ENCODE data around the gene SERPINA3.

Gene SERPINA3

DNA sequence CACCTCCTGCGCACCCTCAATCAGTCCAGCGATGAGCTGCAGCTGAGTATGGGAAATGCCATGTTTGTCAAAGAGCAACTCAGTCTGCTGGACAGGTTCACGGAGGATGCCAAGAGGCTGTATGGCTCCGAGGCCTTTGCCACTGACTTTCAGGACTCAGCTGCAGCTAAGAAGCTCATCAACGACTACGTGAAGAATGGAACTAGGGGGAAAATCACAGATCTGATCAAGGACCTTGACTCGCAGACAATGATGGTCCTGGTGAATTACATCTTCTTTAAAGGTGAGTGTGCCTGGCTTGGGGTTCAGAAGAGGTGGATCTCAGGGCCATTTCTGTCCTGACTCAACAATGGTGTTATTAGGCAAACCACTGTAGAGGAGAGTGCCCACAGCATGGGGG is 2.6 kb downstream of the SERPINA3 start:
- DNase-seq = no peak

- DNase-seq = no peak
Measured at GRCh38 chr14:94615254-94615653, 3.1 kb downstream of the SERPINA3 start.

DNA sequence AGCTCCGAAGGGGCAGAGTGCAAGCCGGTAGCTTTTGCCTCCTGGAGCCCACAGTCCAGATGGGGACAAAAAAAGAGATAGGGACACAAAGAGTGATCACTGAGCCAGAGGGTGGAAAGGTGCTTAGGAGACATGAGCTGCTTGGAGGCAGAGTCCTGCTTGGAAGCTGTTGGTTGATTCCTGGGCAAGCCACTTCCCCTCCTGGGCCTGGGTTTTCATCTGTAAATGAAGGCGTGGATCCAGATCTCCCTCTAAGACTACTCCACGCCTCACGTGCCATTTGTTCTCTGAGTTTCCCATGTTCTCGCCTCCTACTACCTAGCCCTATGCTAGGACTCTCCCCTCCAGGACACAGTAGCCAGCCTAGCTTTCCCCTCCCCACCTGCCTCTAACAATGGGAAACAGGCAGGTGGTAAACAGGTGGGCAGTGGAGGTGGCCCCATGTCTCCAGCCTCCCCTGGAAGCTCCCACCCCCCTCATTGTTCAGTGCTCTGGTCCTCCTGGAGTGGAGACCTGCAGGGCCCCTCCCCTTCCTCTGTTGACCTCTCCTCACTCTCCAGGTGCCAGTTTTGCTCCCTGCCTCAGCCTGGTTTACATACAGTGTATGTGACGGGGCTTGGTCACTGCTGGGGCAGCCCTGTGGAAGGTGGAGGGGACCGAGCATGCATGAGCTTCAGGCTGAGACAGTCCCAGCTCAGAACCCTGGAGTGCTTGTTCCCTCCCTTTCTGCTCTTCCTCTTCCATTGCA is 3.8 kb downstream of the SERPINA3 start:
- DNase-seq = no peak

GRCh38 chr14:94617366-94617941 is 5.3 kb downstream of the SERPINA3 start:
- DNase-seq = no peak

DNA sequence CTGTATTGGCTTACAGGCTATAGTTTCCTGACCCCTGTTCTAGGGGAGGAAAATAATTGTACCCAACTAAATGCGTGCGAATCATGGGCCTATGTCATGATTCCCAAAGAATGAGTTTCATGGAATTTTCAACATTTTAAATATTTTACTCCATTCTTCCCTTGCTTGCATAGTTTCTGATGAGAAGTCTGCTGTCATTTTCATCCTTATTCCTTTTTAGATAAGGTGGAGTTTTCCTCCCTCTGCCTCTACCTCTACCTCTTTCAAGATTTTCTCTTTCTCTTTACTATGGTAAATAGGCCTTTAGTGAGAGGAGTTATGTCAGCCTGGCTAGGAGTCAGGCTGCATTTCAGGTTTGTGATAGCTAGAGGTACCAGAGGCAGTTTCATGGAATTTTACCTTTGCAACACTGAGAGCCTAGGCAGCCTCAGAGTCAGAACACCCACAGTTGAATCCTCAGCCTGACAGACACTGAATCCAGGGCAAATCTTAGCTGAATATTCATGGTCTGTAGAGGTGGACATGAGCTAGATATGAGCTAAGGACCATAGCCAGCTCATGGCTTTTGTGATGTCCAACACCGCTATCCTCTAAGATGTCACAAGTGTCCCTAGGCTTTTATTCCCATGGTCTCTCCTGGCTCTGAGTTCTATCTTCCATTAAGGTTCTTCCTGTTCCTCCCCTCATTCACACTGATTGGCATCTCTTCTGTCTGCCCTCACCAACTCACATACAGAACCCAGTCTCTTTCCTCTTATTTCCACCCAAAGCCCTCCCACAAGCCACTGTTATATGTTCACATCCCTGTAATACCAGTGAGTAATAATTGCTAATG is 6.0 kb downstream of the SERPINA3 start:
- DNase-seq = no peak

DNA sequence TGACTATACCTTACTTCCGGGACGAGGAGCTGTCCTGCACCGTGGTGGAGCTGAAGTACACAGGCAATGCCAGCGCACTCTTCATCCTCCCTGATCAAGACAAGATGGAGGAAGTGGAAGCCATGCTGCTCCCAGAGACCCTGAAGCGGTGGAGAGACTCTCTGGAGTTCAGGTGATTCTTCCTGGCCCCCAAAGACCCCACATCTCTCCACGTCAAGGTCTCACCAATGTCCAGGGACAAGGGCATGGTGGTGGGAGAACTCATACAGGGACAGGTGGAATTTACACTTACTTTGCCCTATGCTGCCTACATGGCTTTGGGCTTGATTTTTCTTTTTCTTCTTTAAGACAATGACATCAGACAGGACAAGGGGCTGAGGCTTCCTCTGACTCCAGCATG is 7.1 kb downstream of the SERPINA3 start:
- DNase-seq = no peak

GRCh38 chr14:94620597-94620996 is 8.4 kb downstream of the SERPINA3 start:
- DNase-seq = no peak

GRCh38 chr14:94621358-94622134 is 9.4 kb downstream of the SERPINA3 start:
- no peak for DNase-seq

DNA sequence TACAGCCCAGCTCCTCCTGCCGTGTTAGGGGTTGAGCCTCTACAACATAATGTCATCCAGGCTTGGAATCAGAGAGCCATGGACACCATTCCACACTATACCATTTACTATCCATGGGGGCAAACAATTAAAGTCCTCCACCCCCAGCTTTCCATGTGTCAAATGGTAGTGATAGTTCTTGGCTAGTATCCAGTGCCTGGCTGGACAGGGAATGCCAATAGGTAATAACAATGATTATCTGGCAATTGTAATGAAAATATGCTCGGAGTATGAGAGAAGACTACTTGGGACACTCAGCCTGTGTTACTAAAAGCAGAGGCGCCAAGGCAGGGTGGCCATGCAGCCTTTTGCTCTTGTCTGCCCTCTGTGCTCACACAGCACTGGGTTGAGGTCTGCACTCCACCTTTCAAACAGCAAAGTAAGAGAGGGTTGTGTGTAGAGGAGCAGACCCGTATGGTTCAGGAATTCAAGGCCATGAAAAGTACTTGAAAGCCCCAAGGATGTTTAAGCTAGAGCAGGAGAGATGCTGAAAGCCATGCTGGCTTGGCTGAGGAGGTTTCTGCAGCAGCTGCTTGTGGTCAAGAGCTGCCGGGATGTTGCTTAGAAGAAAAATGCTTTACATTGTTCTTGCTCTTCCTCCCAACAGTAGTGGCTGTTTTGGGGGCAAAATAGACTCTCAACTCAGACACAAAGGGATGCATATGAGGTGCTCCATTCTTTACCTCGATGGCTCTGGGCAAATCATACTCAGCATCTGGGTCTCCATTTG is 10.6 kb downstream of the SERPINA3 start:
- no peak for DNase-seq

GRCh38 chr14:94623422-94623809 is 11.2 kb downstream of the SERPINA3 start:
- no peak for DNase-seq

GRCh38 chr14:94623856-94624499 is 11.8 kb downstream of the SERPINA3 start:
- no peak for DNase-seq

DNA sequence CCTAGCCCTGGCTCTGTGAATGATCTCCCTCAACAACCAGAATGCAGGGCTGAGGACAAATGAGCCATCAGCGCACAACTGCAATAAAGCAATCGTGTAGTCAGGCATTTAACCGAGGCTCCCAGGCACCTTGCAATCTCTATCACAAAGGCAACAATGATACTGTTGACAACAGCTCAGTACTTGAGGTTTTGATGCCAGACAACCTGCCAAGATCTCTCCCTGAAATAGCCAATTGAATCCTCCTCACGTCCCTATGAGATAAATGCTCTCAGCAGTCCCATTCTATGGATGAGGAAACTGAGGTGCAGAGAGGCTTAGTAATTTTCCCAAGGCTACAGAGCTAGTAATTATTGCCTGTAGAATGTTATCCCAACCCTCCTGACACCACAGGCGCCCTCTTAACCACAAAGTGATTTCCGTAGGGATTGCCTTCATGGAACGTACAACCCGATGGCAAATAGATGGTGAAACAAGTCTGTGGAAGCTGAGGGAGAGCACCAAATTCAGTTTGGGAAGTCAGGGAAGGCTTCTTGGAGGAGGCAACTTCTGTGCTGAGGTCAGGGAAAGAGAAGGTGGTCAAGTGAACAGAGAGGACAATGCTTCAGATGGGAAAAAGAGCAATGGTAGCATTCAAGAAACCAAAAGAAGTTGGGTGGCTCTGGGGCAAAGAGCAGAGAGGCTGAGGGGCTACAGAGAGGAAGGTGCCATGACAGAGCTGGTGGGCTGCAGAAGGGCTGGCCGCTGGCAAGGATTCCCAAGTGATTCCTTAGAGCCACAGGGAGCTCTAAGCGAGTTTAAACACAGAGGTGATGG is 12.6 kb downstream of the SERPINA3 start:
- DNase-seq = no peak

GRCh38 chr14:94625353-94625635 is 13.1 kb downstream of the SERPINA3 start:
- no peak for DNase-seq

GRCh38 chr14:94628578-94628977 is 16.4 kb downstream of the SERPINA3 start:
- no peak for DNase-seq

- DNase-seq = no peak
Measured at GRCh38 chr14:94630396-94630795, 18.2 kb downstream of the SERPINA3 start.

DNA sequence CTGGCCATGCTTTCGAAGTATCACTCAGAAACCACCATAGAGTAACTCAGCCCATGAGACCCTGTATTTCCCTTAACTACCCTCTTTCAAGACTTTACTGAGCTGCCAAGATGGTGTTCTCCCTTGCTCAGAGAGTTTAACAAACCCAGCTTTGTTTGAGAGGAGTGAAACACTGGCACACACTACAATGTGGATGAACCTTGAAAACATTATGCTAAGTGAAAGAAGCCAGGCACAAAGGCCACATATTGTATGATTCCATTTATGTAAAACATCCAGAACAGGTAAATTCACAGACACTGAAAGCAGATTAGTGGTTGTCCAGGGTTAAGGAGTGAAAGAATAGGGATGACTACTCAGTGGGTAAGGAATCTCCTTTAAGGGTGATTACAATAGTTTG is 18.9 kb downstream of the SERPINA3 start:
- DNase-seq = no peak

DNA sequence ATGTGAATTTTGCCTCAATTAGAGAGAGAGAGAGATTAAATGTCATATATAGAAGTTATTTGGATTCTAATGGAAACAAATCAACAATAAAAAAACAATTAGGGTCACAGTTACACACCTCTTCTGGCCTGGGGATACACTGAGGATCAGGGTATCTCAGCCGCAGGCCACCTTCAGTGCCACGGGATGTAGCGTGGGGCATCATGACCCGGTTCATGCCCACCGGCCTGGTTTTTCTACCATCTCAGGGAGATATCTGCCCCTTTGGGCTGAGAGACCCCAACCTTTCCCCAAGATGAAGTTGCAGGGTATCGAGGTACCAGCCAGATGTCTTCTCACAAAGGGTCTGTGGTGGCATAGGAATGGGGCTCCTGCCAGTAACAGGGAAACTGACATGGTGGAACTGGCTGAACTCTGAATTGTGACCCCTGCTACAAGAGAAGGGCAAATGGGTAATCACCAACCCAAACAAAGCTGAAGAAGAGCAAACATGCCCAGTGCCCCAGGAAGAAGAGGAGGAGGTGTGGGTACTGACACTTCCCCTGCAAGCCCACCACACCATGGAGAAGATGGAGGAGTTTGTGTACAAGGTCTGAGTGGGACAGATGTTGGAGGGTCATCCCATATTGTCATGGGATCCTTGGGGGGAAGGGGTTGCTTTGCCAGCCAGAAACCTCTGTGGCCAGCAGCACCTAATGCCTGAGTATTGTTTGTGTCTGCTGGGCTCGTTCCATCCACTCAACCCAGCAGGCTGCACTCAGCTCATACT is 19.5 kb downstream of the SERPINA3 start:
- no peak for DNase-seq

DNA sequence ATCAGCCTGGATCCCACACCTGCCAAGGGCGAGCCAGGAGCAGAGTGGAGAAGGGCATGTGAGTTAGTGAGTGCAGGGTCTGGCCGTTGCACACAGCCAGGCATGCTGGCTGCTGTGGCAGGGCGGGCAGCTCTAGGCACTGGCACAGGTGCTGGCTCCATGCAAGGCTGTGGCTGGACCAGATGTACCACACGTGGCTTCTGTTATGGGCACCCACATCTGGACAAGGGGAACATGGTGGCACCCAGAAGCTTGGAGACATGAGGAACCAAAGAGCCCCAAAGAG is 20.1 kb downstream of the SERPINA3 start:
- DNase-seq = no peak

DNA sequence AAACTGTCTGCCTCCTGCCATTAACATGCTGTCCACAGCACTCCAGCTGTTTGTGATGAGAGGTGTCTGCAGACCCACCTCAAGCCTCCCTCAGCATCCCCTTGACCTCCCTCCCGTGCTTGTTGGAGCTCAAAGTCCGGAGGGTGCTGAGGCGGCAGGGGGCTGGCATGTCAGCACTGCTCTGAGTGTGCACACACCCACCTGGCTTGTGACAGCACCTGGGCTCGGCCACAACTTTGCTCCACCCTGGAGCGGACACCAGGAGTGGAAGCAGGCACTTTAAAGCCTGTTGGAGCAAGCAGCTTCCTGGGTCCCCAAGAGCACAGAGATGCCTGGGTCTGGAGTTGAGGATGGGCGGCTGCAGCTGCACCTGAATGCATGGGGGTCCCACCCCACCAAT is 20.9 kb downstream of the SERPINA3 start:
- DNase-seq = no peak

DNA sequence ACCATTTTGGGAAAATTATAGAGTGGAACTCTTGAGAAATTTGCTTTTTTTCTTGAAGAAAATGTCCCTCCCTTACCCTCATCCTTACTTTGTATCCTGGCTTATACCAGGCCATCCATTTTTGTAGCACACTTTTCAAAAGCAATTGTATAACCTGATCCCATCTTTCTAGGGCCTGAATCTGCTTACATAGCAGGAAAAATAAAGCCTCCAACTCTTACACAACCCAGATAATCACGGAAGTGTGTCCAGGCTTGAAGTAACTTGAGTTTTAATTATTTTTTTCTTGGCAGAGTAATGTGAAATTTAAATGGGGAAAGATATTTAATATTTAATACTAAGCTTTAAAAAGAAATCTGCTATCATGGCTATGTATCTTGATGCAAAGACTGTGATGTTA is 23.0 kb downstream of the SERPINA3 start:
- no peak for DNase-seq
